Measurements from ENCODE around the gene CYB561D1. TPM values are rescaled to one million over a fixed set of nuclear protein-coding genes. Genes with fewer than 3 reads are reported as not detected.

The CYB561D1 gene
- total and polyA plus RNA-seq, 4 experiments from 2014 or later, result 13.6 to 41.6 (median 28.9) TPM

- Histone ChIP-seq H3K27ac (ENCODE audit: low read depth, low read length) (peak overlapping the region; percentile 86), H3K36me3 (ENCODE audit: insufficient read depth, low read length) (peaks cover 2% of the 10 kb centered on the region), H3K4me3 (ENCODE audit: low read length in 2 of 2) (peak overlapping the region; percentile 45 to 49), H3K27me3 (ENCODE audit: insufficient read depth, low read length) (no peaks in the 10 kb centered on the region), H3K9me3 (ENCODE audit: control insufficient read depth in 1 of 2, low read length in 2 of 2) (no peaks in the 10 kb centered on the region), H3K4me1 (ENCODE audit: insufficient read depth, low read length) (peaks cover 98% of the 10 kb centered on the region)
- intact Hi-C loops (cut with micrococcal nuclease), result loop anchor here (1.0 kb wide), 2 partner anchors 8 kb away; partner anchors contain the start of gene CYB561D1
- peak overlapping the region; percentile 93 to 99 (median 97) for H3K27ac Mint-ChIP-seq
- H3K4me1 Mint-ChIP-seq, result peaks cover 67 to 97% (median 90%) of the 10 kb centered on the region in 4 donors
- H3K36me3 Mint-ChIP-seq, result peaks cover 16 to 38% of the 10 kb centered on the region in 2 donors
- peaks cover 0 to 3% (median 0%) of the 10 kb centered on the region in 8 donors for H3K9me3 Mint-ChIP-seq
- no peaks in the 10 kb centered on the region for H3K27me3 Mint-ChIP-seq
- DNase-seq, result peak; percentile 79 to 86 (median 84)
- H3K4me3 Mint-ChIP-seq, result peak overlapping the region; percentile 72 to 94 (median 86)
- ChIA-PET CTCF (ENCODE audit: partially characterized antibody) (interaction anchor here (1.4 to 37.2 kb wide), 4 partner anchors 6 to 138 kb away, joined by 3 to 1669 read pairs (median 594); partner anchors contain the start of genes AMIGO1, ATXN7L2, CYB561D1 and GPR61), POLR2A (ENCODE audit: partially characterized antibody) (interaction anchor here (0.7 to 23.6 kb wide), 9 partner anchors 5 to 299 kb away, joined by 3 to 438 read pairs (median 16); partner anchors contain the start of genes AMIGO1, ATXN7L2, CYB561D1 and GNAI3)
Observed at GRCh38 chr1:109502364-109502851, 8.5 kb downstream of the CYB561D1 start.

GRCh38 chr1:109503935-109504334 lies 10.0 kb downstream of the CYB561D1 start:
- ChIA-PET CTCF (ENCODE audit: partially characterized antibody) (interaction anchor here (1.4 to 37.2 kb wide), 4 partner anchors 5 to 137 kb away, joined by 3 to 1669 read pairs (median 594); partner anchors contain the start of genes AMIGO1, ATXN7L2, CYB561D1 and GPR61), POLR2A (ENCODE audit: partially characterized antibody) (interaction anchor here (1.1 to 23.6 kb wide), 8 partner anchors 6 to 480 kb away, joined by 3 to 438 read pairs (median 111); partner anchors contain the start of genes AHCYL1, AMIGO1, ATXN7L2 and CYB561D1)
- H3K4me3 Mint-ChIP-seq, result peak overlapping the region; percentile 76 to 93 (median 85)
- Histone ChIP-seq H3K9me3 (ENCODE audit: control insufficient read depth in 1 of 2, low read length in 2 of 2) (no peaks in the 10 kb centered on the region), H3K4me1 (ENCODE audit: insufficient read depth, low read length) (peaks cover 98% of the 10 kb centered on the region), H3K4me3 (ENCODE audit: low read length in 2 of 2) (peak overlapping the region; percentile 24 to 36), H3K27ac (ENCODE audit: low read depth, low read length) (peak overlapping the region; percentile 42), H3K36me3 (ENCODE audit: insufficient read depth, low read length) (no peaks in the 10 kb centered on the region), H3K27me3 (ENCODE audit: insufficient read depth, low read length) (no peaks in the 10 kb centered on the region)
- intact Hi-C loops (cut with micrococcal nuclease), result no loop called here
- H3K9me3 Mint-ChIP-seq, result peaks cover 0 to 4% (median 0%) of the 10 kb centered on the region in 8 donors
- peaks cover 23 to 38% of the 10 kb centered on the region in 2 donors for H3K36me3 Mint-ChIP-seq
- peak overlapping the region; percentile 89 to 99 (median 94) for H3K27ac Mint-ChIP-seq
- H3K27me3 Mint-ChIP-seq, result no peaks in the 10 kb centered on the region
- DNase-seq, result peak in 2 of 5 donors; percentile 24 to 36
- H3K4me1 Mint-ChIP-seq, result peaks cover 71 to 97% (median 90%) of the 10 kb centered on the region in 4 donors

- Mint-ChIP-seq H3K4me3 (peak overlapping the region; percentile 65 to 93 (median 82)), H3K27me3 (no peaks in the 10 kb centered on the region), H3K9me3 (peaks cover 0 to 4% (median 0%) of the 10 kb centered on the region in 8 donors), H3K27ac (peak overlapping the region; percentile 84 to 99 (median 90)), H3K36me3 (peaks cover 21 to 31% of the 10 kb centered on the region in 2 donors), H3K4me1 (peaks cover 69 to 94% (median 85%) of the 10 kb centered on the region in 4 donors)
- Histone ChIP-seq H3K4me1 (ENCODE audit: insufficient read depth, low read length) (peaks cover 92% of the 10 kb centered on the region), H3K4me3 (ENCODE audit: low read length in 2 of 2) (peak overlapping the region; percentile 26), H3K27ac (ENCODE audit: low read depth, low read length) (peak overlapping the region; percentile 48), H3K9me3 (ENCODE audit: control insufficient read depth in 1 of 2, low read length in 2 of 2) (no peaks in the 10 kb centered on the region), H3K27me3 (ENCODE audit: insufficient read depth, low read length) (no peaks in the 10 kb centered on the region), H3K36me3 (ENCODE audit: insufficient read depth, low read length) (no peaks in the 10 kb centered on the region)
- no peak for DNase-seq
- POLR2A ChIA-PET (ENCODE audit: partially characterized antibody), result interaction anchor here (1.3 to 23.6 kb wide), 6 partner anchors 5 to 80 kb away, joined by 6 to 438 read pairs (median 249); partner anchors contain the start of genes AMIGO1, ATXN7L2, CYB561D1 and GNAI3
- CTCF ChIA-PET (ENCODE audit: partially characterized antibody), result interaction anchor here (1.6 to 37.2 kb wide), 4 partner anchors 4 to 41 kb away, joined by 6 to 1669 read pairs (median 594); partner anchors contain the start of genes AMIGO1, ATXN7L2, CYB561D1 and GPR61
- intact Hi-C loops (cut with micrococcal nuclease), result no loop called here
Observed at GRCh38 chr1:109504974-109505373, 11.1 kb downstream of the CYB561D1 start.

GRCh38 chr1:109508001-109508872 lies 14.3 kb downstream of the CYB561D1 start:
- H3K4me1 ChIP-seq (ENCODE audit: insufficient read depth, low read length), result peaks cover 70% of the 10 kb centered on the region
- POLR2A ChIA-PET (ENCODE audit: partially characterized antibody), result interaction anchor here (0.9 to 23.6 kb wide), 5 partner anchors 11 to 82 kb away, joined by 3 to 438 read pairs (median 206); partner anchors contain the start of genes ATXN7L2, CYB561D1, GNAI3 and PSMA5
- Mint-ChIP-seq H3K4me3 (peak overlapping the region; percentile 85 to 94 (median 90)), H3K36me3 (peaks cover 18 to 22% of the 10 kb centered on the region in 2 donors), H3K27me3 (no peaks in the 10 kb centered on the region), H3K9me3 (peaks cover 0 to 4% (median under 1%) of the 10 kb centered on the region in 8 donors), H3K4me1 (peaks cover 53 to 83% (median 68%) of the 10 kb centered on the region in 4 donors), H3K27ac (peak overlapping the region; percentile 58 to 95 (median 90))
- CTCF ChIA-PET (ENCODE audit: partially characterized antibody), result interaction anchor here (0.8 to 37.2 kb wide), 3 partner anchors 15 to 39 kb away, joined by 3 to 1669 read pairs (median 594); partner anchors contain the start of genes ATXN7L2, CYB561D1 and GPR61
- H3K36me3 ChIP-seq (ENCODE audit: insufficient read depth, low read length), result no peaks in the 10 kb centered on the region
- intact Hi-C loops (cut with micrococcal nuclease), result no loop called here
- no peaks in the 10 kb centered on the region for H3K9me3 ChIP-seq (ENCODE audit: control insufficient read depth in 1 of 2, low read length in 2 of 2)
- no peaks in the 10 kb centered on the region for H3K27me3 ChIP-seq (ENCODE audit: insufficient read depth, low read length)
- H3K27ac ChIP-seq (ENCODE audit: low read depth, low read length), result peak overlapping the region; percentile 47
- peak overlapping the region in 1 of 2 donors; percentile 82 for H3K4me3 ChIP-seq (ENCODE audit: low read length in 2 of 2)
- DNase-seq, result no peak

GRCh38 chr1:109508873-109509175 lies 14.9 kb downstream of the CYB561D1 start:
- Mint-ChIP-seq H3K27ac (peak overlapping the region; percentile 84 to 95 (median 91)), H3K27me3 (no peaks in the 10 kb centered on the region), H3K4me1 (peaks cover 53 to 79% (median 65%) of the 10 kb centered on the region in 4 donors), H3K36me3 (peaks cover 18 to 22% of the 10 kb centered on the region in 2 donors), H3K4me3 (peak overlapping the region; percentile 85 to 94 (median 90)), H3K9me3 (peaks cover 0 to 4% (median under 1%) of the 10 kb centered on the region in 8 donors)
- Histone ChIP-seq H3K4me1 (ENCODE audit: insufficient read depth, low read length) (peaks cover 66% of the 10 kb centered on the region), H3K36me3 (ENCODE audit: insufficient read depth, low read length) (no peaks in the 10 kb centered on the region), H3K27ac (ENCODE audit: low read depth, low read length) (peak overlapping the region; percentile 47), H3K4me3 (ENCODE audit: low read length in 2 of 2) (peak overlapping the region; percentile 44 to 82), H3K27me3 (ENCODE audit: insufficient read depth, low read length) (no peaks in the 10 kb centered on the region), H3K9me3 (ENCODE audit: control insufficient read depth in 1 of 2, low read length in 2 of 2) (no peaks in the 10 kb centered on the region)
- no peak for DNase-seq
- intact Hi-C loops (cut with micrococcal nuclease), result no loop called here
- CTCF ChIA-PET (ENCODE audit: partially characterized antibody), result interaction anchor here (24.9 to 37.2 kb wide), 2 partner anchors 15 to 23 kb away, joined by 594 to 1669 read pairs; partner anchors contain the start of genes ATXN7L2, CYB561D1 and GPR61
- POLR2A ChIA-PET (ENCODE audit: partially characterized antibody), result interaction anchor here (0.9 to 23.6 kb wide), 6 partner anchors 10 to 82 kb away, joined by 3 to 438 read pairs (median 109); partner anchors contain the start of genes ATXN7L2, CYB561D1, GNAI3 and PSMA5
